GM12891 (cell line): ENCODE data around the gene FSTL4.

Experiments
- DNase-seq: peaks from one replicate; pipeline ENCODE4 v3.0.0; 2011; ENCODE audit warnings: low spot score; ENCODE audit not compliant: insufficient read length
- FAIRE-seq: peaks from 2 replicates; lab custom pipeline; 2011; peaks lifted over from hg19 to GRCh38; lab: Jason Lieb, UNC
- PAX5 ChIP-seq: IDR thresholded peaks from 2 replicates; pipeline ENCODE4 v1.6.1; 2011; ENCODE audit warnings: low read length, moderate library complexity, mild to moderate bottlenecking; ENCODE audit not compliant: insufficient read depth, severe bottlenecking
- POLR2A ChIP-seq: IDR thresholded peaks from 2 replicates; pipeline ENCODE4 v1.6.1; 2011; ENCODE audit warnings: low read depth, low read length, control low read depth
- POLR2AphosphoS5 ChIP-seq: IDR thresholded peaks from 2 replicates; pipeline ENCODE4 v1.6.1; 2011; ENCODE audit warnings: low read depth, low read length, control low read depth
- POU2F2 ChIP-seq: IDR thresholded peaks from 2 replicates; pipeline ENCODE4 v1.6.1; 2011; ENCODE audit warnings: low read depth, mild to moderate bottlenecking, control low read depth, low read length, moderate library complexity
- SPI1 ChIP-seq: IDR thresholded peaks from 2 replicates; pipeline ENCODE4 v1.6.1; 2011; ENCODE audit warnings: low read depth, low read length, control low read depth
- TAF1 ChIP-seq: IDR thresholded peaks from 2 replicates; pipeline ENCODE4 v1.6.1; 2011; ENCODE audit warnings: low read depth, low read length, control low read depth

Gene FSTL4

GRCh38 chr5:133247881-133248624, 364.3 kb downstream of the FSTL4 start:
- DNase-seq (no peak), FAIRE-seq (no peak)
- TF ChIP-seq POLR2A: no peak
- TF ChIP-seq SPI1: no peak
- no peak for TF ChIP-seq PAX5
- no peak for TF ChIP-seq POLR2AphosphoS5
- no peak for TF ChIP-seq POU2F2
- TF ChIP-seq TAF1: no peak

GRCh38 chr5:133247151-133247709, 365.1 kb downstream of the FSTL4 start:
- FAIRE-seq: no peak
- DNase-seq: no peak
- TF ChIP-seq PAX5: no peak
- TF ChIP-seq TAF1: no peak
- no peak for TF ChIP-seq SPI1
- no peak for TF ChIP-seq POU2F2
- no peak for TF ChIP-seq POLR2AphosphoS5
- no peak for TF ChIP-seq POLR2A

- no peak for TF ChIP-seq POLR2AphosphoS5
- no peak for TF ChIP-seq POU2F2
- no peak for TF ChIP-seq SPI1
- no peak for TF ChIP-seq PAX5
- TF ChIP-seq TAF1: no peak
- TF ChIP-seq POLR2A: no peak
- no peak for FAIRE-seq
- DNase-seq: no peak
Measured at GRCh38 chr5:133246376-133247150, 365.8 kb downstream of the FSTL4 start.

- no peak for FAIRE-seq
Measured at GRCh38 chr5:133246053-133246370, 366.3 kb downstream of the FSTL4 start.

GRCh38 chr5:133245191-133246052, 366.9 kb downstream of the FSTL4 start:
- DNase-seq (no peak), FAIRE-seq (no peak)
- TF ChIP-seq POLR2AphosphoS5 (no peak), SPI1 (no peak), POU2F2 (no peak), TAF1 (no peak), POLR2A (no peak), PAX5 (no peak)

More at GRCh38 chr5:133246053-133246370, 366.3 kb downstream of the FSTL4 start:
- no peak for TF ChIP-seq POU2F2
- TF ChIP-seq POLR2AphosphoS5: no peak
- TF ChIP-seq PAX5: no peak
- TF ChIP-seq TAF1: no peak
- no peak for TF ChIP-seq POLR2A
- DNase-seq: no peak

GRCh38 chr5:133244242-133244641, 368.1 kb downstream of the FSTL4 start:
- FAIRE-seq (peak; percentile 52), DNase-seq (no peak)
- TF ChIP-seq SPI1 (no peak), PAX5 (no peak), POU2F2 (no peak), TAF1 (no peak), POLR2AphosphoS5 (no peak), POLR2A (no peak)

- TF ChIP-seq PAX5 (no peak), POLR2A (no peak), TAF1 (no peak), POU2F2 (no peak), SPI1 (no peak), POLR2AphosphoS5 (no peak)
- DNase-seq: no peak
- no peak for FAIRE-seq
Measured at GRCh38 chr5:133243196-133243595, 369.1 kb downstream of the FSTL4 start.

GRCh38 chr5:133242221-133242835, 370.0 kb downstream of the FSTL4 start:
- DNase-seq (no peak), FAIRE-seq (no peak)
- TF ChIP-seq POU2F2 (no peak), SPI1 (0 out of 2 replicates have a peak, but pooled peaks have one; percentile 23)
